Measurements from ENCODE around the gene ANAPC2. TPM values are rescaled to one million over a fixed set of nuclear protein-coding genes. Genes with fewer than 3 reads are reported as not detected.

Gene ANAPC2
- total RNA-seq, 1 experiment from 2014 or later = 58.8 TPM

DNA sequence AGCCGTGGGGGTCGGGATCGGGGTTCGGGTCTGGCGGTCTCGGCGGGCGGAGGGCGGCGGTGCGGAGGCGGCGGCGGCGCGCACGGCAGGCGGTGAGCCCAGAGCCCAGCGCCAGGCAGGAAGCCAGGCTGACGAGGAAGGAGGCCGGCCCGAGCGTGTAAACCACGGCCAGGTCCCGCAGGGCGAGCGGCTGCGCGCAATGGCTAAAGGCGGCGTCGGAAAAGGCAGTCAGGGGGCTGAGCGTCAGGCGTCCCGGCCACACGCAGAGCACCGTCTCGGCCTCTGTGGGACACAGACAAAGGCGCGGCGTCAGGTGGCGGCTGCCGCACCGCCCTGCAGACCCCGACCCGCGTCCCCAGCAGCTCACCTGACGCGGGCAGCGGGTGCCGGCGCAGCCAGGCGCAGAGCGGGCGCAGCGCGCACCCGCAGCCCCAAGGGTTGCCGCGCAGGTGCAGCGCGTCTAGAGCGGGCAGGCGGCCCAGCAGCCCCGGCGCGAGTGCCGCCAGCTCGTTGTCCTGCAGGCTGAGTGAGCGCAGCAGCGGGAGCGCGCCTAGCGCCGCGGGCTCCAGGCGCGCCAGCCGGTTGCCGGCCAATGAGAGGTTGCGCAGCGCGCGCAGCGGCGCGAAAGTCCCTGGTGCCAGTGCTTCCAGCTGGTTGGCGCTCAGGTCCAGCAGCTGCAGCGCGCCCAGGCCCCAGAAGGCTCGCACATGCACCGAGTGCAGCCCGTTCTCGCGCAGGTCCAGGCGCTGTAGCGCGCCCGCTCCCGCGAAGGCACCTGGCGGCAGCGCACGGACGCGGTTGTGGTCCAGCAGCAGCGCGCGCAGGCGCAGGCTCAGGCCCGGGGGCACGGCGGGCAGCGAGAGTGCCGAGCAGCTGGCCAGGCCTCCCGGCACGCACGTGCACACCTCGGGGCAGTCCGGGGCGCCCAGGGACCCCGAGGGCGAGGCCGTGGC is 19.2 kb downstream of the ANAPC2 start:
- peak; percentile 76 for DNase-seq (ENCODE audit: low spot score)
- in situ Hi-C loops (cut with HindIII; ENCODE audit: low sequenced_read_pairs) = loop anchor here (25.0 kb wide), 1 partner anchor 232 kb away; the partner anchor contains the start of genes C8G and FBXW5

- in situ Hi-C loops (cut with HindIII; ENCODE audit: low sequenced_read_pairs) = loop anchor here (25.0 kb wide), 1 partner anchor 231 kb away; the partner anchor contains the start of genes C8G and FBXW5
- no peak for DNase-seq (ENCODE audit: low spot score)
These were observed 19.8 kb downstream of the ANAPC2 start for GRCh38 chr9:137168573-137168903.

- in situ Hi-C loops (cut with HindIII; ENCODE audit: low sequenced_read_pairs) = loop anchor here (25.0 kb wide), 1 partner anchor 231 kb away; the partner anchor contains the start of genes C8G and FBXW5
- peak; percentile 51 for DNase-seq (ENCODE audit: low spot score)
These were observed 20.4 kb downstream of the ANAPC2 start for GRCh38 chr9:137167747-137168572.

DNA sequence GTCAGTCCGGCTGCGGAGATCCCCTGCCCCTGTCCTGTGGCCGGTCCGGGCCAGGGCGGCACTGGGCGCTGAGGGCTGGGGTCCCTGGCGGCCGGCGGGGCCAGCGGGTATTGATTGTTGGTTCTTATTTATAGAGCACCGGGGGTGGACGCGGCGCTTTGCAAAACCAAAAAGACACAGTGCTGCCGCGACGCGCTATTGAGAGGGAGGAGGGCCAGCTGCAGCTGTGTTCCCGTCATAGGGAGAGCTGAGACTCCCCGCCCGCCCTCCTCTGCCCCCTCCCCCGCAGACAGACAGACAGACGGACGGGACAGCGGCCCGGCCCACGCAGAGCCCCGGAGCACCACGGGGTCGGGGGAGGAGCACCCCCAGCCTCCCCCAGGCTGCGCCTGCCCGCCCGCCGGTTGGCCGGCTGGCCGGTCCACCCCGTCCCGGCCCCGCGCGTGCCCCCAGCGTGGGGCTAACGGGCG is 21.0 kb downstream of the ANAPC2 start:
- in situ Hi-C loops (cut with HindIII; ENCODE audit: low sequenced_read_pairs) = loop anchor here (25.0 kb wide), 1 partner anchor 230 kb away; the partner anchor contains the start of genes C8G and FBXW5

GRCh38 chr9:137166380-137167229 is 21.8 kb downstream of the ANAPC2 start:
- in situ Hi-C loops (cut with HindIII; ENCODE audit: low sequenced_read_pairs) = loop anchor here (25.0 kb wide), 1 partner anchor 229 kb away; the partner anchor contains the start of genes C8G and FBXW5

More for the DNA sequence above, 21.0 kb downstream of the ANAPC2 start:
- peak; percentile 45 for DNase-seq (ENCODE audit: low spot score)

DNA sequence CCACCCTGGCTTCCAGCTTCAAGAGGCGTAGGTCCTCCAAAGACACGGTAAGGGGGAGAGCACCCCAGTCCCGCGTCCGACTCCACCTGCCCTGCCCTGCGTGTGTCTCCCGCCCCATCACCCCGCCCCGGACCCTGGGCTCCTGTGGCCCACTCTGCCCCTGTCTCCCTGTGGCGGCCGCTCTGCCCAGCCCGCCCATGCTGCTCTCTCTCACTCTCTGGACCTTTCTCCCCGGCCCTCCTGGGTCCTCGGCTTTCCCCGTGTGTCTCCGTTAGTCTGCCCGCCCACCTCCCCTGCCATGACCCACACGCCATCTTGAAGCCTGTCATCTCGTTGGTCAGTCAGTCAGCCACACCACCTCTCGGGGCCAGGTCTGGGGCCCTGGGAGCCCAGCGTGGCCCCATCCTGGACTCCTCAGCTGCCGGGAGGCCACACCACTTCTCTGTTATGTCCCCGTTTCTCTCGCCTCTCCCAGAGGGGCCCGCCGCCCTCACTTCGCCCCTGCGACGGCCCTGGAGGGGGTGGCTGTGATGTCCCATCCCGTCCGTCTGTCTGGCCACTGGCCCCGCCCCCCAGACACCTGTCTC is 23.0 kb downstream of the ANAPC2 start:
- DNase-seq (ENCODE audit: low spot score) = no peak
- in situ Hi-C loops (cut with HindIII; ENCODE audit: low sequenced_read_pairs) = loop anchor here (25.0 kb wide), 1 partner anchor 228 kb away; the partner anchor contains the start of genes C8G and FBXW5

More at GRCh38 chr9:137166380-137167229, 21.8 kb downstream of the ANAPC2 start:
- peak; percentile 73 for DNase-seq (ENCODE audit: low spot score)

GRCh38 chr9:137164370-137165249 is 23.8 kb downstream of the ANAPC2 start:
- DNase-seq (ENCODE audit: low spot score) = no peak
- in situ Hi-C loops (cut with HindIII; ENCODE audit: low sequenced_read_pairs) = loop anchor here (25.0 kb wide), 1 partner anchor 227 kb away; the partner anchor contains the start of genes C8G and FBXW5

- DNase-seq (ENCODE audit: low spot score) = no peak
- in situ Hi-C loops (cut with HindIII; ENCODE audit: low sequenced_read_pairs) = loop anchor here (25.0 kb wide), 1 partner anchor 227 kb away; the partner anchor contains the start of genes C8G and FBXW5
These were observed 24.6 kb downstream of the ANAPC2 start for GRCh38 chr9:137163805-137164204.

- DNase-seq (ENCODE audit: low spot score) = no peak
- in situ Hi-C loops (cut with HindIII; ENCODE audit: low sequenced_read_pairs) = loop anchor here (25.0 kb wide), 1 partner anchor 226 kb away; the partner anchor contains the start of genes C8G and FBXW5
These were observed 25.0 kb downstream of the ANAPC2 start for GRCh38 chr9:137163365-137163715.

DNA sequence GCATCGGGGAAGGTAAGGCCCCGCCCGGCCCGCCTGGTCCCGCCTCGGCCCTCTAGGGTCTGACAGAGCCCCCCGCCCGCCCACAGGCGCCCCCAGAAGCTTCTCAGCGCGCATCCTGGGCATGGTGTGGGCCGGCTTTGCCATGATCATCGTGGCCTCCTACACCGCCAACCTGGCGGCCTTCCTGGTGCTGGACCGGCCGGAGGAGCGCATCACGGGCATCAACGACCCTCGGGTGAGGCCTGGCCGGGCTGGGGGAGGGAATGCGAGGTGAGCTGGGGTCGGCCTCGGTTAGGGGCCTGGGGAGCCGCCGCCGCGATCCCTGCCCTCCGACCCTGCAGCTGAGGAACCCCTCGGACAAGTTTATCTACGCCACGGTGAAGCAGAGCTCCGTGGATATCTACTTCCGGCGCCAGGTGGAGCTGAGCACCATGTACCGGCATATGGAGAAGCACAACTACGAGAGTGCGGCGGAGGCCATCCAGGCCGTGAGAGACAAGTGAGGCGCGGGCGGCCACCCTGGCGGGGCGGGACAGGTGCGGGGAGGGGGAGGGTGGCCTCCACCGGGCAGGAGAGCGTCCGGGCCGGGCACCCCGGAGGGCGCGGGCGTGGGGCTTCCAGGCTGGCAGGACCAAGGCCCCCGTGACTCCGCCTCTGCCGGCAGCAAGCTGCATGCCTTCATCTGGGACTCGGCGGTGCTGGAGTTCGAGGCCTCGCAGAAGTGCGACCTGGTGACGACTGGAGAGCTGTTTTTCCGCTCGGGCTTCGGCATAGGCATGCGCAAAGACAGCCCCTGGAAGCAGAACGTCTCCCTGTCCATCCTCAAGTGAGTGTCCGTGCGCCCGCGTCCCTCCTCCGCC is 25.6 kb downstream of the ANAPC2 start:
- DNase-seq (ENCODE audit: low spot score) = no peak
- in situ Hi-C loops (cut with HindIII; ENCODE audit: low sequenced_read_pairs) = loop anchor here (25.0 kb wide), 1 partner anchor 225 kb away; the partner anchor contains the start of genes C8G and FBXW5

DNA sequence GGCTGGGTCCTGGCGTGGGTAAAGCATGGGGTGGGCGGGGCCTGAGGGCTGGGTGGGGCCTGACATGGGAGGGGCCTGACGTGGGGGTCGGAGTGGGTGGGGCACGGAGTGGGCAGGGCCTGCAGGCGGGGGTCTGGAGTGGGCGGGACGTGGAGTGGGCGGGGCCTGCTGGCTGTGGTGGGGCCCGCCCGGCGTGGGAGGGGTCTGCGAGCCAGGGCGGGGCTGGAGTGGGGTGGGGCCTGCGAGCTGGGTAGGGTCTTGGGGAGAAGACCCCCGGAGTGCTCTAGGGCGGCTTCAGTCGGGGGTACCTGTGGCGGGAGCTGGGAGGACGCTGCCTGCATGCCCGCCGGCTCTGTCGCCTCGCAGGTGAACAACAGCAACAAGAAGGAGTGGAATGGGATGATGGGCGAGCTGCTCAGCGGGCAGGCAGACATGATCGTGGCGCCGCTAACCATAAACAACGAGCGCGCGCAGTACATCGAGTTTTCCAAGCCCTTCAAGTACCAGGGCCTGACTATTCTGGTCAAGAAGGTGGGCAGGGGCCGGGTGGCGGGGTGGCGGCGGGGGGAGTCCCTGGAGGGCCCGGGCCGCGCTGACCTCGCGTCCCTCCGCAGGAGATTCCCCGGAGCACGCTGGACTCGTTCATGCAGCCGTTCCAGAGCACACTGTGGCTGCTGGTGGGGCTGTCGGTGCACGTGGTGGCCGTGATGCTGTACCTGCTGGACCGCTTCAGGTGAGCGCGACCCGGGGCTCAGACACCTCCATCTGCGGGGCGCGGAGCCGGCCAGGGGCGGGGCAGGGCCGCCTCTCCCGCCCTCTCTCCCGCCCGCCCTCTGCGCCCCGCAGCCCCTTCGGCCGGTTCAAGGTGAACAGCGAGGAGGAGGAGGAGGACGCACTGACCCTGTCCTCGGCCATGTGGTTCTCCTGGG is 26.5 kb downstream of the ANAPC2 start:
- in situ Hi-C loops (cut with HindIII; ENCODE audit: low sequenced_read_pairs) = loop anchor here (25.0 kb wide), 1 partner anchor 225 kb away; the partner anchor contains the start of genes C8G and FBXW5
- no peak for DNase-seq (ENCODE audit: low spot score)

DNA sequence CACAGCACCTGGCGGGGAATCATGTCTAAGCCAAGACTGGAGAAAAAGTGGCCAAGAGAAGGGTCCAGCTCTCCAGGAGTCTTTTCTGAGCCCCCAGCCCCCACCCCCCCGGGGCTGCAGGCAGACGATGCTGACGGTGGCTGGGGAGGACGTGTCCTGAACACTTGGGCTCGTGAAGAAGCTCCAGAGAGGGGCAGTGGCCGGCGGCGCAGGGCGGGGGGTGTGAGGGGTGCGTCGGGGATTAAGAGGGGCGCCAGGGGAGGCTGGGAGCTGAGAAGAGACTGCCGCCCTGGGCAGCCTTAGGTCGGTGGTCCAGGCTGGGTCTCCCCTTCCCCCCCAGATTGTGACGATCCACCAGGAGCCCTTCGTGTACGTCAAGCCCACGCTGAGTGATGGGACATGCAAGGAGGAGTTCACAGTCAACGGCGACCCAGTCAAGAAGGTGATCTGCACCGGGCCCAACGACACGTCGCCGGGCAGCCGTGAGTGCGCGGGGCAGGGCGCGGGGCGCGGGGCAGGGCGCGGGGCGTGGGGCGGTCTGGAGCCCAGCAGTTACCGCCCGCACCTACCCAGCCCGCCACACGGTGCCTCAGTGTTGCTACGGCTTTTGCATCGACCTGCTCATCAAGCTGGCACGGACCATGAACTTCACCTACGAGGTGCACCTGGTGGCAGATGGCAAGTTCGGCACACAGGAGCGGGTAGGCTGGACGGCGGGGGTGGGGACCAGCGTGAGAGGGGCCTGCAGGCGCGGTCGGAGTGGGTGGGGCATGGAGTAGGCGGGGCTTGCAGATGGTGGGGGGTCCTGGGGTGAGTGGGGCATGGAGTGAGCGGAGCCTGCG is 27.4 kb downstream of the ANAPC2 start:
- DNase-seq (ENCODE audit: low spot score) = no peak
- in situ Hi-C loops (cut with HindIII; ENCODE audit: low sequenced_read_pairs) = loop anchor here (25.0 kb wide), 1 partner anchor 224 kb away; the partner anchor contains the start of genes C8G and FBXW5

GRCh38 chr9:137160054-137160425 is 28.3 kb downstream of the ANAPC2 start:
- in situ Hi-C loops (cut with HindIII; ENCODE audit: low sequenced_read_pairs) = loop anchor here (25.0 kb wide), 1 partner anchor 223 kb away; the partner anchor contains the start of genes C8G and FBXW5
- no peak for DNase-seq (ENCODE audit: low spot score)
